Natural killer cell treated with Interleukin-12 subunit alpha and Interleukin-12 subunit beta and Interleukin-15 and Interleukin-18, amount 100 ng/mL, for 72 hours (primary cell): ENCODE results near the gene SYT1. TPM values are rescaled to one million over a fixed set of nuclear protein-coding genes. Genes with fewer than 3 reads are reported as not detected.

ENCODE experiments used
- ATAC-seq, 2 donors: fragments of 150-1000 bp; cut with Tn5 transposase in 1 of 2; sonication (Bioruptor Pico), chemical (Tn5 transposase) in 1 of 2; 2 replicates each; pipeline ENCODE4 v1.10.0; 2021
- DNase-seq: peaks from one replicate; pipeline ENCODE4 v3.0.0; 2022; ENCODE audit warnings: low spot score
- H3K27ac Mint-ChIP-seq, 2 donors: 1 replicate in 1 of 2; 2 replicates in 1 of 2; pipeline ENCODE4 v1.8.0; 2022; ENCODE audit warnings: mixed read lengths in 2 of 2, mild to moderate bottlenecking in 1 of 2, moderate library complexity in 1 of 2
- H3K27me3 Mint-ChIP-seq, 2 donors: 1 replicate in 1 of 2; 2 replicates in 1 of 2; pipeline ENCODE4 v1.8.0; 2022; ENCODE audit warnings: mixed read lengths in 2 of 2
- H3K36me3 Mint-ChIP-seq: one replicate; pipeline ENCODE4 v1.8.0; 2022; ENCODE audit warnings: mixed read lengths
- H3K4me1 Mint-ChIP-seq, 2 donors: 1 replicate in 1 of 2; 2 replicates in 1 of 2; pipeline ENCODE4 v1.8.0; 2022; ENCODE audit warnings: low read depth in 2 of 2, mixed read lengths in 2 of 2, mild to moderate bottlenecking in 1 of 2
- H3K4me3 Mint-ChIP-seq: one replicate; pipeline ENCODE4 v1.8.0; 2022; ENCODE audit warnings: mixed read lengths
- H3K9me3 Mint-ChIP-seq: 2 replicates; pipeline ENCODE4 v1.8.0; 2022; ENCODE audit warnings: mixed read lengths
- total RNA-seq, 2 donors: library from RNA; stranded (reverse); gene quantifications; one replicate each; pipeline ENCODE4 v1.2.3, GENCODE V29; 2022

The SYT1 gene
- total RNA-seq, 2 donors from 2014 or later = not detected

GRCh38 chr12:79455286-79455685 lies 590.7 kb downstream of the SYT1 start:
- no peak overlapping the region for H3K27ac Mint-ChIP-seq
- H3K36me3 Mint-ChIP-seq = no peaks in the 10 kb centered on the region
- peaks cover 2% of the 10 kb centered on the region for H3K9me3 Mint-ChIP-seq
- no peak overlapping the region for H3K4me3 Mint-ChIP-seq
- no peak for DNase-seq
- ATAC-seq = no peak
- no peaks in the 10 kb centered on the region for H3K4me1 Mint-ChIP-seq
- H3K27me3 Mint-ChIP-seq = no peaks in the 10 kb centered on the region

GRCh38 chr12:79482323-79482722 lies 617.7 kb downstream of the SYT1 start:
- H3K4me1 Mint-ChIP-seq = no peaks in the 10 kb centered on the region
- no peak overlapping the region for H3K4me3 Mint-ChIP-seq
- ATAC-seq = no peak
- no peak for DNase-seq
- H3K36me3 Mint-ChIP-seq = no peaks in the 10 kb centered on the region
- no peaks in the 10 kb centered on the region for H3K9me3 Mint-ChIP-seq
- no peak overlapping the region for H3K27ac Mint-ChIP-seq
- H3K27me3 Mint-ChIP-seq = no peaks in the 10 kb centered on the region

- Mint-ChIP-seq H3K4me1 (no peaks in the 10 kb centered on the region), H3K9me3 (no peaks in the 10 kb centered on the region), H3K27me3 (no peaks in the 10 kb centered on the region), H3K4me3 (no peak overlapping the region), H3K36me3 (no peaks in the 10 kb centered on the region), H3K27ac (no peak overlapping the region)
- no peak for ATAC-seq
- DNase-seq = no peak
Observed at GRCh38 chr12:79482921-79483320, 618.3 kb downstream of the SYT1 start.

- no peak overlapping the region for H3K27ac Mint-ChIP-seq
- H3K4me3 Mint-ChIP-seq = no peak overlapping the region
- ATAC-seq = no peak
- no peak for DNase-seq
- H3K36me3 Mint-ChIP-seq = no peaks in the 10 kb centered on the region
- no peaks in the 10 kb centered on the region for H3K4me1 Mint-ChIP-seq
- H3K9me3 Mint-ChIP-seq = no peaks in the 10 kb centered on the region
- no peaks in the 10 kb centered on the region for H3K27me3 Mint-ChIP-seq
Observed at GRCh38 chr12:79486154-79486553, 621.6 kb downstream of the SYT1 start.

GRCh38 chr12:79487386-79488110 lies 623.0 kb downstream of the SYT1 start:
- no peak for ATAC-seq
- Mint-ChIP-seq H3K36me3 (no peaks in the 10 kb centered on the region), H3K27me3 (no peaks in the 10 kb centered on the region), H3K4me3 (no peak overlapping the region), H3K9me3 (peaks cover 4% of the 10 kb centered on the region), H3K27ac (no peak overlapping the region), H3K4me1 (no peaks in the 10 kb centered on the region)
- DNase-seq = no peak
